GM23248 (cell line): ENCODE measurements around the gene LENG9.

Source experiments
- EZH2 ChIP-seq: fragments of 200-600 bp; sonication (generic); IDR thresholded peaks from 2 replicates; pipeline ENCODE4 v1.6.1; 2018; ENCODE audit warnings: antibody characterized with exemption, mild to moderate bottlenecking; ENCODE audit not compliant: insufficient read depth, poor library complexity, severe bottlenecking
- EZH2phosphoT487 ChIP-seq: fragments of 200-600 bp; sonication (generic); IDR thresholded peaks from 2 replicates; pipeline ENCODE4 v1.6.1; 2018; ENCODE audit warnings: antibody characterized with exemption, moderate library complexity, mild to moderate bottlenecking, low read depth; ENCODE audit not compliant: insufficient read depth

GRCh38 chr19:54415208-54415900, 48.2 kb downstream of the LENG9 start, which contains the start of gene TTYH1:
- TF ChIP-seq EZH2phosphoT487 (no peak), EZH2 (no peak)
